Measurements from ENCODE around the gene SMIM5.

DNA sequence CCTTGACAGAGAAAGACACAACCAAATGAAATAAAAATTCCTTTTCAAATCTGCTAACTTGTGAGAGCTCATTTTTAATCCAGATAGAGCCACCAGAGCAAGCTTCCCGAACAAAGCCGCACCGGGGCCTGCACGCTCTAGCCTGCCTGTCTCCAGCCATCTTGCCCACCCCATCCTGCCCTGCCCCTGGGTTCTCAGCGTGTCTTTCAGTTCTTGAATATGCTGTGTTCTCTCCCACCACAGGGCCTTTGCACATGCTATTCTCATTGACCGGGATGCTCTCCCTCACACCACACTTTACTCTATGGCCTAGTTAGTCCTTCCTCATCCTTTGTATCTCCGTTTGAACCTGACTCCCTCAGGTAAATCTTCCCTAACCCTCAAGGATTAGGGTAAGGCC lies 14.7 kb downstream of the SMIM5 start:
- TF ChIP-seq POLR2AphosphoS5 (IDR thresholded peaks at IDR 0.05) = no peak
- TF ChIP-seq, protein P1, sequence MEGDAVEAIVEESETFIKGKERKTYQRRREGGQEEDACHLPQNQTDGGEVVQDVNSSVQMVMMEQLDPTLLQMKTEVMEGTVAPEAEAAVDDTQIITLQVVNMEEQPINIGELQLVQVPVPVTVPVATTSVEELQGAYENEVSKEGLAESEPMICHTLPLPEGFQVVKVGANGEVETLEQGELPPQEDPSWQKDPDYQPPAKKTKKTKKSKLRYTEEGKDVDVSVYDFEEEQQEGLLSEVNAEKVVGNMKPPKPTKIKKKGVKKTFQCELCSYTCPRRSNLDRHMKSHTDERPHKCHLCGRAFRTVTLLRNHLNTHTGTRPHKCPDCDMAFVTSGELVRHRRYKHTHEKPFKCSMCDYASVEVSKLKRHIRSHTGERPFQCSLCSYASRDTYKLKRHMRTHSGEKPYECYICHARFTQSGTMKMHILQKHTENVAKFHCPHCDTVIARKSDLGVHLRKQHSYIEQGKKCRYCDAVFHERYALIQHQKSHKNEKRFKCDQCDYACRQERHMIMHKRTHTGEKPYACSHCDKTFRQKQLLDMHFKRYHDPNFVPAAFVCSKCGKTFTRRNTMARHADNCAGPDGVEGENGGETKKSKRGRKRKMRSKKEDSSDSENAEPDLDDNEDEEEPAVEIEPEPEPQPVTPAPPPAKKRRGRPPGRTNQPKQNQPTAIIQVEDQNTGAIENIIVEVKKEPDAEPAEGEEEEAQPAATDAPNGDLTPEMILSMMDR (IDR thresholded peaks at IDR 0.05) = no peak
- TF ChIP-seq POLR2A (IDR thresholded peaks at IDR 0.05) = no peak
